DMS 273 (cell line): Measurements from ENCODE around the gene TMEM30A.

Experiments used
- DNase-seq: peaks from one replicate; lab custom pipeline; 2025; ENCODE audit not compliant: unreplicated experiment; lab: John Stamatoyannopoulos, UW

Gene TMEM30A

DNA sequence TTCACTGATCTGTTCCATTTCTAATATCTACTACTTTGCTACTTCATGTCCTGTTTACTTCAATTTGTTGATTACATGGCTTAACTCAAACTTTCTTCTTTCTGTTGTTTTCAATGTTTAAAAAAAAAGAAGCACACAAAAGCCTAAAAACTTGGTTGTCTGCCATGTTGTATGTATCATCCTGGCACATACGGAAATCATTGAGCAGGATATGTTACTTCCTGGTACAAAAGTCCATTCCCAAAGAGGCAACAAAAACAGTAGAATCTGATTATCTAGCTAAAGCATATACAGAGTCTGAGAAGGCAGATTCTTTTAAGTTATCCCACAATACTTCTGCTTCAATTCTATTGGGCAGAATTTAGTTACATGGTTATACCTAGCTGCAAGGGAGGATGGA is 64.2 kb downstream of the TMEM30A start:
- DNase-seq: no peak

DNA sequence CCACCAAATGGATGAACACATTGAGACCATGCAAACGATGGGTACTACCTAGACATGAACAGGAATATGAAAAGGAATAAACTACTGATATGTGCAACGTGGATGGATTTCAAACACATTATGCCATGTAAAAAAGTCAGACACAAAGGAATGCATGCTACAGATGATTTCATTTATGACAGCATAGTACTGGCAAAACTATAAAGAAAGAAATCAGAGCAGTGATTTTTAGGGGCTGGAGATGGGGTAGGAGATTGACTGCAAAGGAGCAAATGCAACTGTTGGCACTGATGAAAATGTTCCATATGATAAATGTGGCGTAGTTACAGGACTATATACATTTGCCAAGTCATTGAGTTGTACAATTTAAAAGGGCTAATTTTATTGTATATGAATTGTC is 65.3 kb downstream of the TMEM30A start:
- no peak for DNase-seq

DNA sequence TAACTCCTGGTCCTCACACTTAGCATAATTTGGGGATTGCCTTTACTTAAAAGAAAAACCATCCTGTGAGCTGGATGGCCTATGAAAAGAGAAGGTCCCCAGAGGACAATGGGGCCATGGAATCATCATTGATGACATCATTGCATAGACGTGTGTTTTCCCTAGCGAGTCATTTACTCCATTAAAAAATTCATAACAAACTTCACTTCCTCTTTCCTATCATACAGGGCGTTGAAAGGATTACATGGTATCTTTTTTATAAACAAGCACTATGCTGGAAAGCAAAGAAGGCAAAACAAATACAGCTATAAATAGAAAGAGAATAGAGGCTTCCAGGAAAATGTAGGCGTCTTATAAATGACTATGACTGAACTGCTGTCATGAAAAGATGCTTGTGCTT is 67.4 kb downstream of the TMEM30A start:
- DNase-seq: no peak

DNA sequence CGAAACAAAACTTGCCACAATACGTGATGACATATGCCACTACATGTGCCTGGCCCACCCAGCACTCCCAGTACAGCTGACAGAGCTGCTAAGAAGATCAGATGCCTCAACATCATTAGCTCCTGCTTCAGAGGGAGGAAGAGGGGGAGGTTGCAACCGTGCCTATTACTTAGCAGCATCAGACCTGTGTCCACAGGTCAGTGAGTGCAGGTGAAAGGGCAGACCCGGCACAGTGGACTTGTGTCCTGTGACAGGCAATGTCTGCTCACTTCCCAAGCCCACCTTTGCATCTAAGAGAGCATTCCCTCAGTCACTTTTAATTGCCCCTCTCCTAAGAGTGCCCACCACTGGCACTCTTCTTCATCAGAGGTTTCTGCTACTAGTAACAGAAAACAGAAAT is 69.3 kb downstream of the TMEM30A start:
- DNase-seq: no peak

DNA sequence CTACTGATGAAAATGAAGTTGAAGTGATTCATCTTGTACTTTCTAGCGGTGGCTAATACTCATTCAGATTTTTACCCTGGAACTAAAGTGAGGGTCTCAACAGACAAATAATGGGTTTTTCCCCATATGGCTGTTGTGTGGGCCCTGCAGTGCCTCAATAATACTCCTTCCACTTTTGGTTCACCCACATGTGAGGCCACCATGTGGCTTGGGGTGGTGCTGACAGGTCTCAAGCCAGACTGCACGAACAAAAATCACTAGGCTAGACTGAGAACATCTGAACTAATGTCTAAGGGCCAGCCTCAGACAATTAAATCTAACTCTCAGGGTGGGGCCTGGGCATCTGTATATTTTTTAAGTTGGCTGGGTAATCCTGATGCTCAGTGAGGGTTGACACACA is 70.9 kb downstream of the TMEM30A start:
- peak; percentile 6 for DNase-seq

DNA sequence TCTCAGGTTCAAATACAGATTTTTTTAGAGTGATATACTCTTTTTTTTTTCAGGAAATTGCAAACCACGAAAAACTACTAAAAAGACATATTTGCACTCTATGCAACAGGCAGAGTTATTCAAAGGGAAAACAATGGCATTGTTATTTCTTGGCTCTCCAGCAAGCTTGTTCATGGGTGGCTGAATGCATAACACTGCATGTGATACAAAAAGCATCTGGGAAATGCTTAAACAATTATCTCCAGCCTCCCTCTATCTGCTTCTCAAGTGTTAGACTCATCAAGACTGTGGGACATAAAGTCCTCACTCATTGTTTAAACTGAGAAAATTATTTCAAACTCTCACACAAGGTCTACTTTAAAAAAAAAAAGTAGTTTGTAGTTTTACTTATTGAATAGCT is 71.5 kb downstream of the TMEM30A start:
- DNase-seq: no peak

DNA sequence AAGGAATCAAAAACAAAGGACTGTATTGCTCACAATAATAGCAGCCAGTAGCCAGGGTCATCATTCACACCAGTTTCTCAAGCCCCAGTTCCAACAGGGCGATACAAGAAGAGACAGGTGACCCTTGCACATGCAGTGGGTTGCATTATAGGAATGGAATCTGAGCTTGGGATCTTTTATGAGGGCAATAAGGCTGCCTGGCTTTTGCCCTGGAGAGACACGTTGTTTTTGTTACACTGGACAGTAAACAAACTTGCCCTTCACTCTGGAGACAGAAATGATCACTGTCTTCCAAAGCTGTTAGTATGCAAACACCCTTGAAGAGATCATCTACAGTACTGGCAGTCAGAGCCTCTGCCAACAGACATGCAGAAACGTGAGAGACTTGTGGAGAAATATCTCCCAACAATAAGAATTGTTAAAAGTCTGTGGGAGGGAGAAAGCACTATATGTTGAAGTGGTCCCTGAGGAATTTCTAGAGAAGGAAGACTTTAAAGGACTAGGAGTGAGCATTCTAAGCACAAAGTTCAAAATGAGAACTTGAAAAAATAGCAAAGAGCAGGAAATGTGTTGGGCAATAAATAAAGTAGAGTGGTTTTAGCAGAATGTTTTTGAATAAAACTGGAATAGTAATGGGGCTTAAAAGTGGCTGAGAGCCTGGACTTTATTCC is 72.5 kb downstream of the TMEM30A start:
- no peak for DNase-seq

DNA sequence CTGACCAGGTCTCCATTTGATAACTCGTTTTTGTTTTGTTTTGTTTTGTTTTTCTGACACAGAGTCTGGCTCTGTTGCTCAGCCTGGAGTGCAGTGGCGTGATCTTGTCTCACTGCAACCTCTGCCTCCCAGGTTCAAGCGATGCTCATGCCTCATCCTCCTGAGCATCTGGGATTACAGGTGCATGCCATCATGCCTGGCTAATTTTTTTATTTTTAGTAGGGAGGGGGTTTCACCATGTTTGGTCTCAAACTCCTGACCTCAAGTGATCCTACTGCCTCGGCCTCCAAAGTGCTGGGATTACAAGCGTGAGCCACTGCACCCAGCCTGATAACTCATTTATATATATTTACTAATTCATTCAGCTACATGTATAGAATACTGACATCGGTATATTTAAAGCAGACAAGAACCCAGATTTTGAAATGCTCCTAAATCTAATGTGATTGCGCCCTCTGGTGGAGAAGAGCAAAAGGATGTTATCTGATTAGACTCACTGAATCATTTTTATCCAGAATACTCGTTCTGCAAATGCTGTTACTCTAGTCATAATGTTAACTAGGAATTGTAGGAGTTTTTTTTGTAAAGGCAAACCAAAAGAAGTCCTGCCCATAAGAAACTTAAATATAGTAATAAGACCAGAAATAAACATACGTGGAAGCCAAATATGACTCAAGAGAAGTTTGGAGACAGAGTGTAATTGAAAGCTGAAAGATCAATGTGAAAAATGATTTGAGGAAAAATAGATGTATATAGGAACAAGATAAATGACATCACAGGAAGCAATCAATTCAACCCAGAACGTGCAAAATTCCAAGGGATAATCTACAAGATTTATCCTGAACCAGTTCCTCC is 73.5 kb downstream of the TMEM30A start:
- peak; percentile 84 for DNase-seq

DNA sequence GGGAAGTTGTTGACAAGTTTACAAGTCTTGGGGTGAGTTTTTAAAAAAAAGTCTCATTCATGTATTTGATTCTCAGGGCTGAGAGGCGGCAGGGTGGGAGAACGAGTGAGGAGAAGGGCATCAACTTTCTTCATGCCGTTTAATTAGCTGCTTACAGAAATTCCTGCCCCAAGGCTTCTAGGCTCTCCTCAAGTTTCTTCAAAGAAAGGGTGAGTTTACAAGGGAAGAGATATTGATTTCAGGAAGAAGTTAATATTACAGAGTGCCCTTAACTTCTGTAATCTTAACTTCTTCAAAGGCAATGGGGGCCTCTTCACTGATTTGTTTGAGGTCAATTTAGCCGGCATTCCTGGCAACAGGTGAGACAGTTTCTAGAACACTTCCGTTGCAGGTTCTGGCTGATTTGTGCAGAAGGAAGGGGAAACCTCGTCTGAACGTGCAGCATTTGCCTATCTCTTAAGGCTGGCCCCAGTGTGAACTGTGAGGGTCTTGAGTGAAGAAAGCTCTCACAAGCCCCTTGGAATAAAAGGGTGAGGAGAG is 75.3 kb downstream of the TMEM30A start:
- DNase-seq: no peak

DNA sequence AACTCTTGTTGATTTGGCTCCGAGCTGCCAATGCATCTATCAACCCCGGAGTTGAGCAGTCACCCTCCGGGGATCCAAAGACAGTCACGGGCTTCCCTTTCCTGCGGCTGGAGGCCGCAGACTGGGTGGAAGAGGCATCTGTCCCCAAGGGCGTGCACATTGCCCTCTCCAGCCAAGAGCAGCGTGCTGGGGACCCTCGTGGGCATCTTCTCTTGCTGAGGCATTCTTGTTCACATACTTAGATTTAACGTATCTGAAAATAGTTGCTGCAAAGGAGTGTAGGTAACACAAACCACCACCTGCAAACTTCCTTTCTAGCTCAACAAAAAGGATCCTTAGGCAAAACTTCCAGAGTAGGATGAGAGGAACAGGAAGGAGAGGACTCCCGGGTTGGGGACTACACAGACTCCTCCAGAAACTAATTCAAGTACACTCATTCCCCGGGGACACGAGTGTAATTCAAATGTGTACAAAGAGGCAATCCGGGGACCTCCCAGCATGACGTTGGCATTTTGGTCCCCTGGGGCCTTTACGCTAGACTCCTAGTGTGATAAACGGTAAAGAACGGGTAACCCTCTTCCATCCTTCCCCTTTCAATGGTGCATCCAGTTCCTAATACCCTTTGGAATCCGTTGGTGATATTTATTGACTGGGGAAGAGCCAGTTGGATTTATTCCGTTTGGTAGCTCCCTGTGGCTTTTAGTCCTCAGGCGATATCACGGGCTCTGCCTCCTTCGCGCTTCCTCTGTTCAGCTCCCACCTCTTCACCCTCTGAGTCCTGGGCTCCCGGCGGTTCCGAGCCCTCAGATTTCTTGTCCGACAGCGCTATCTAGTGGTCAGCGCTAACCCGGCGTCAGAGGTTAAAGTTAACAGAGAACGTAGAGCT is 76.1 kb downstream of the TMEM30A start:
- peak; percentile 93 for DNase-seq

DNA sequence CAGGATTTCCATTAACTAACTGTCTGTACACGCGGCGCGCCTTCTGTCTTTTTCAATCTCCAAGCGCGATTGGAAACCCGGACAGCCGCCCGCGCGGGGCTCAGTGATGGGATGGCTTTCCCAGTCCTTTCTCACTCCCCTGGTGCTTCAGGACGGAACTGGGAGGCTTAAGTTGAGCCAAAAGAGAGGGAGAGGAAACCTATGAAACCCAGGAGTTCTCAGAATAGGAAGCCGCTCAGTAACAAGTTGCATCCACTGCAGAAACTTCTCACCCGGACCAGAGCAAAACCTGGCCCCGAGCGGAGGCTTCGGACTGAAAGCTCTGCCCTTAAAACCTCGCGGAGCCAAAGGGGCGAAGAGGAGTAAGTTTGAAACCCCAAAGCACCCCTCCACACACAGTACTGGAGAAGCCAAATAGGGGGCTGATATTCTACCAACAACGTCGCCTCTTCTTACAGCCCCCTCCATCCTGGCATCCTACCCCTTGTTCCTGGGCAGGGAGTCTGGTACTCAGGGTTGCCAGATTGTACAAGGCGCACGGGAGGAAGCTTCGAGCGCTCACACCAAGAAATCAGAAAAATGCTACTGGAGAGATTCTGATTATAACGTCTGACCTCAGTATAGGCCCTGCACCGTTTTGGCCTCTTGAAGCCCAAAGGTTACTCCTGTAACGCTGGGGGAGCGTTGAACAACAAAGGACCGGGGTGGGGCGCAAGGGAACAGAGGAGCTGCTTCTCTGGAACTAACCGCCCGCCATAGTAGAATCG is 77.8 kb downstream of the TMEM30A start:
- peak; percentile 32 for DNase-seq

DNA sequence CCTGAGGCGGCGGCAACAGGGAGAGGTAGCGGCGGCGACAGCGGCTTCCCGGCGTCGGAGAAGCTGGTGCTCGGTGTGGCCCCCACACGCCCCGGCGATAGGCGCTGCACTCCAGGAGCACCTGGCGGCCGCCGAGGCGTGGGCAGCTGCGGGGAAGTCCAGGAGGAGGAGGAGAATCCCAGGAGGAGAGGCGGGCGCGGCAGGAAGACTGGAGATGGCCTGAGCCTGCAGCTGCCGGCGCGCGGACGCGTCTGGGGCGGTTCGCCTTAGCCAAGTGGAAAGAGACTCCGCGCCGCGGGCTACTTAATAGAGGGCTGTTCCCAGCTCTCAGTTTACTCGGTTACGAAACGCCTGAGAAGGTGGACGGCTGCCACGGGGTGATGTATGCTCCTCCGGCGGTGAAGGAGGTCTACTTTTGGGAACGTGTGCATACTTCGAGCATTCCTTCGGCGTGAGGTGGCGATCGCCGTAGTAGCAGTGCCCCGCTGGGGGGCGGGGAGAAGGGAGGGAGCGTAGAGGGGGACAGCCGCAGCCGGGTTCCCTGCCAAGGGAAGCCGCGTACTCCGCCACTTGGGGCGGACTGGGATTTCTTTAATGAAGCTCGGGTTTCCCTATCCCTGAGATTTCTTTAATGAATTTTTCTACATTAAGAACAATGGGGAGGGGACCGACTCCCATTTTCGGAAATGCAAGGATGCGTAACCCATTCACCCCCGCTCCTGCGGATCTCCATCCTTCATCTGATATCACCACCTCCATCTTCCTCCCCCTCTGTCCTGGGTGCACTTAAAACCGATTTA is 78.6 kb downstream of the TMEM30A start, which contains the start of gene COL12A1:
Gene COL12A1 (minus strand): TSS at position 278 of the 800 bp plus-strand sequence. CDS start 3,261 bp downstream, outside the sequence.
- DNase-seq: peak; percentile 76

DNA sequence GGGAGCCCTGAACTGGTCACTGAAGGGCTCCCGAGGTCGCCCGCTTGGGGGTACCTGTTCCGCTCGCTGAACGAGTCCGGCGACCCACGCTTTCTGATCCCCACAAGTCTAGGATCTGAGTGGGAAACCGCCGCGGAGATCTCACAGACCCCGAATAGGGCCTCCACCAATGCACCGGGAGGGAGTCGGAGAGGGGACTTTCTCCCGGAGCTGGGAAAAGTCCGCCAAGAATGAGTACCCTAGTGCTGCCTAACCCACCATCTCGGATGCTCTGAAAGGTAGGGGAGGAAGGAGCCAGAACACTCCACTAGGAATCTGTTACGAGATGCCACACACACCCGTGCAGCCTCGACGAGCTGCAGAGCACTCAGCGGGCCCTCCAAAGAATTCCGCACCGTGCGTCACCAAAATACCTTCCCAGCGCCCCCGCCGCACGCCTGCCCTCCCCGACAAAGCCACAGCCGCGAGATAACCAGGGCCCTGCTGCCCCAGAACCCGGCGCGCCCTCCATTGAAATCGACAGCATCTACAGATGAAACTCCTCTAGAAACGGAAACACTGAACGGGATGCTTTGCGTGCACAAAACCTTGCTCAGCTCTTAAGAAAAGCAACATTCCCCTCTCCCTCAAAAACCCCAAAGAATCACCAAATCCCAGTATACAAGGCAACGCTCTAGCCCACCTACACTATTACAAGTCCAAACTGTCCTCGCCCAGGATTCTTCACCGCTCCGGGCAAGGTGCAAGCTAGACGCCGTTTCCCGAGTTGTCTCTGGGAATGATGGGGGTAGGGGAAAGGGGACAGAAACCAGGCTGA is 79.4 kb downstream of the TMEM30A start:
- peak; percentile 58 for DNase-seq

DNA sequence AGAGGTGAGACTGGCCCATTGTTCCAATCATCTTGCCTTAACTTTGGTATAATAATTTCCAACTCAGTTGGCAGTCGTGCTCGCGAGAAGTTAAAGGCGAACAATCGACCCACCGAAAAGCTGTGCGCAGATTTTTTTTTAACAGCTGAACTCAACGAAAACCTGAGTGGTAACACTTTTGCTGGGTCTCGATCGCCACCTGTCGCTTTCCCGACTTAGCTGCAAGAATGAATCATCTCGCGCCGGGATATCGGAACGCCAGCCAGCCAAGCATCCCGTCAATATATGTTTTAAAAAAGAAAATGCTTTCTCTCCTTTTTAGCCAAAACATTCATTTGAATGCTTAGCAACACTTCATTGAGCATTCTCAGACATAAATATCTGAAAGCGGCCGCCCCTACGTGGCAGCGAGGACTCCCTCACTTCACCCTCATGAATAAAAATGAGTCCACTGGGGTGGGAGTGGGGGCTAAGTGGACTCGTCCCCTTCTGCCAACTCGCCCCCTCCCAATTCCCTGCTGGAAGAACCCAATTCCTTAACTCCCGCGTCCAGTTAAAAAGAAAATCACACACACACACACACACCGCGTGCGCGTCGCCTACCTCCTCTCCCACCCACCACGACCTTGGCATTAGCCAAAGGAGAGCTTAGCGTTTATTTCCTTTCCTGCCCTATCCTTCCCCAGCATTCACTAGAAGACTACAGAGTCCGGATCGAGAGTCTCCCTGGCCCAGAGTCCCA is 80.2 kb downstream of the TMEM30A start:
- DNase-seq: peak; percentile 84

DNA sequence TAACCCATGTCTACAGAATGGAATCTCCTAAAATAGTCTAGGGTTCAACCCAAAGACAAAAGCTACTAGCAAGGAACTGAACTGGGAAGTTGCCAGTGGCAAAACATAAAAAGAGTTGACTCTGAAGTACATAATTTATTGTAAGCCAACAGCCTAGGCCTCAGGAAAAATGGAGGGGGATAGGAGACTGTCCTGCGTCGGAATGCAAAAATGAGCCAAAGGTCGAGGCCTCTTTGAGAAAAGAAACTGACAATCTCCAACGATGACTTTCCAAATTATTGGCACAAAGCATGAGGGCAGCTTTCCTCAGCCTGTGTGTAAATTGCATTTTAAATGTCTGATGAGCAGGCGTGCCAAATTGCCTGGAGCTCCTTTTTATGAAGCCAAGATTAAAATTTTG is 80.9 kb downstream of the TMEM30A start:
- no peak for DNase-seq
